G401 (cell line): ENCODE data around the gene ZNF830. TPM values are rescaled to one million over a fixed set of nuclear protein-coding genes. Genes with fewer than 3 reads are reported as not detected.

Source experiments
- total RNA-seq: library from RNA; depleted of rRNA; stranded (reverse); fragments of >200 nt; shearing (Covaris generic); gene quantifications from 2 replicates; pipeline ENCODE4 v1.2.3, GENCODE V29; 2014; rRNA removed

Gene ZNF830
- total RNA-seq, 1 experiment from 2014 or later = 16.9 TPM

Other genes starting within 250 kb of the ZNF830 start
- gene CCT6B, start 80 bp upstream of the ZNF830 start, total RNA-seq = 0.12 and 0.14 TPM in 2 replicates
- gene LIG3, start 19.0 kb downstream of the ZNF830 start, total RNA-seq = 38.8 and 49.3 TPM in 2 replicates
- gene RFFL, start 102.2 kb downstream of the ZNF830 start, total RNA-seq = 6.5 and 13.0 TPM in 2 replicates
- 8.1 and 12.9 TPM in 2 replicates for gene RAD51D, start 158.3 kb downstream of the ZNF830 start, total RNA-seq
- gene FNDC8, start 160.1 kb downstream of the ZNF830 start, total RNA-seq = not detected in 2 replicates
- 29.0 and 29.7 TPM in 2 replicates for gene NLE1, start 180.8 kb downstream of the ZNF830 start, total RNA-seq
- not detected in 2 replicates for gene UNC45B, start 186.3 kb downstream of the ZNF830 start, total RNA-seq
- not detected in 2 replicates for gene SLC35G3, start 232.9 kb downstream of the ZNF830 start, total RNA-seq